GM19238 (cell line): ENCODE data around the gene FRK.
"Not testable (repeated sequence)": the region's sequence is repeated elsewhere in the genome, so short reads cannot be mapped to it uniquely, and the experiment has no call there.

Source experiments
- DNase-seq: peaks from one replicate; pipeline ENCODE4 v3.0.0; 2011; ENCODE audit warnings: low spot score; ENCODE audit not compliant: insufficient read length

The FRK gene

DNA sequence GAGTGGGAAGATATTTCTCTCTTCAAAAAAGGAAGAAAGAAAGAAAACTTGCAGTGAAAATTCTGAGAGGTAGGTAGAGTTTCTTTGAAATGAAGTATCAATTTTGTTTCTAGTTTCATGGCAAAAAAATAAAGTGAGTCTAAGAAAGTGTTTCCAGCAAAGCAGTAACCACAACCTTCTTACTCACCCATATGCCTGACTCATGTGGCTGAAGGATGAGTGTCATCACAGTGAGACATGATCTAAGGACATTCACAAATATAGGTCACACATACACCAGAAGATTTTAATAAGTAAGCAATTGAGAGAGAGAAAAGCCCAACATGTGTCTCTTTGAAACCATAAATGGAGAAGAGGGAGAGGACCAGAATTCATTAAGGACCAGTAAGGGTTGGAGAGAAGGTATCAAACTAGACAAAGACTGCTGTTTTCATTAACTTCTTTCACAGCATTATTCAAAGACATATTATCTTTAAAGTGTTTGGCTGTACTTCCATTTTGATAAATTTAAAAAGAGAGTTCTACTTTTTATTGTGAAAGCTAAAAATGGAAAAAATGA, 169.5 kb downstream of the FRK start:
- peak; percentile 23 for DNase-seq

DNA sequence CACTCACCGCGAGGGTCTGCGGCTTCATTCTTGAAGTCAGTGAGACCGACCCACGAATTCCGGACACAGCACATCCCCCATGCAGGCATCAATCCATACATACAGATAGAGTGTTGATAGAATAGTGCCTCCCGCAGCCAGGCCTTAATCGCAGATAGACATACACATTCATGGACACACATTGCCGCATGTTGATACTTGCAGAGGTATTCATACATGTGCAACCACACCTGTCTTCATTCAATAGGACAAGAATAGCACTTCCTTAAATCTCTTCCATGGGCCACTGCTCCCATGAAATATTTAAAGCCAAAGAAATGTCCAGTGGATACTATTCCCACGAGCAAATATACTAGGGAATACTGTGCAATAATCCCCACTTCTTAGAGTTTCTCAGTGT, 170.5 kb downstream of the FRK start:
- no peak for DNase-seq

DNA sequence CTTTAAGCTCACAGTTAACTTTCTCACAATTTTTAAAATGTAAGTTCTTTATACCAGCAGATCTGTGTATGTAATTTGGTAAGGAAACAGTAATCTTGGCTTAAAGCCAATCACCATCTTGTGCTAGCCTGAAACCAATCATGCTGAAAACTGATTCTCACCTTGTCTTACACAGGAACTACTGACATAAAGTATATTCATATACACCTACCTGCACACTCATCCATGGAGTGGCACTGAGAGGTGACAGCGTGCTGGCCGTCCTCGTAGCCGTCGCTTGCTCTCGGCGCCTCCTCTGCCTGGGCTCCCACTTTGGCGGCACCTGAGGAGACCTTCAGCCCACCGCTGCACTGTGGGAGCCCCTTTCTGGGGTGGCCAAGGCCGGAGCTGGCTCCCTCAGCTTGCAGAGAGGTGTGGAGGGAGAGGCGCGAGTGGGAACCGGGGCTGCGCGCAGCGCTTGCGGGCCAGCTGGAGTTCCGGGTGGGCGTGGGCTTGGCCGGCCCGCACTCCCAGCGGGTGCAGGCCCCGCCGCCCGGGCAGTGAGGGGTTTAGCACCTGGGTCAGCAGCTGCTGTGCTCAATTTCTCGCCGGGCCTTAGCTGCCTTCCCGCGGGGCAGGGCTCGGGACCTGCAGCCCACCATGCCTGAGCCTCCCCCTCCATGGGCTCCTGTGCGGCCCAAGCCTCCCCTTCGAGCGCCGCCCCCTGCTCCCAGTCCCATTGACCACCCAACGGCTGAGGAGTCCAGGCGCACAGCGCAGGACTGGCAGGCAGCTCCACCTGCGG, 171.8 kb downstream of the FRK start:
- not testable (repeated sequence) for DNase-seq

DNA sequence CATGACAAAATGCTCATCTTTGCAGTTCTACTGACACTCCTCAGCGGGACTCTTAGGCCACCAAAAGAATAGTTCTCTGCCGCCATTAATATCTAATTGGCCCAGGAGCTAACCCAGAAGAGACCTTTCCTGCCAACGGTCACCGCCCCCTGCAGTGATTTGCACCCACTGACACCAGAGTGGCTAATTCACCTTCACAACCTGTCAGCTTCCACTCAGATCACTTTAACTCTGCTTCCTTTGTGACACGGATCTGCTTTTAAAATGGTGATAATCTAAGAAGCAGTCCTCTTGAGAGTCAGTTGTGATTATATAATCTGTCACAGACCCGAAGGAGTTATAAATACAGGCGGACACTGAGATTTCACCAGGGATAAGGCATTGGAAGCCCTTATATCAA, 172.8 kb downstream of the FRK start:
- DNase-seq, result no peak

DNA sequence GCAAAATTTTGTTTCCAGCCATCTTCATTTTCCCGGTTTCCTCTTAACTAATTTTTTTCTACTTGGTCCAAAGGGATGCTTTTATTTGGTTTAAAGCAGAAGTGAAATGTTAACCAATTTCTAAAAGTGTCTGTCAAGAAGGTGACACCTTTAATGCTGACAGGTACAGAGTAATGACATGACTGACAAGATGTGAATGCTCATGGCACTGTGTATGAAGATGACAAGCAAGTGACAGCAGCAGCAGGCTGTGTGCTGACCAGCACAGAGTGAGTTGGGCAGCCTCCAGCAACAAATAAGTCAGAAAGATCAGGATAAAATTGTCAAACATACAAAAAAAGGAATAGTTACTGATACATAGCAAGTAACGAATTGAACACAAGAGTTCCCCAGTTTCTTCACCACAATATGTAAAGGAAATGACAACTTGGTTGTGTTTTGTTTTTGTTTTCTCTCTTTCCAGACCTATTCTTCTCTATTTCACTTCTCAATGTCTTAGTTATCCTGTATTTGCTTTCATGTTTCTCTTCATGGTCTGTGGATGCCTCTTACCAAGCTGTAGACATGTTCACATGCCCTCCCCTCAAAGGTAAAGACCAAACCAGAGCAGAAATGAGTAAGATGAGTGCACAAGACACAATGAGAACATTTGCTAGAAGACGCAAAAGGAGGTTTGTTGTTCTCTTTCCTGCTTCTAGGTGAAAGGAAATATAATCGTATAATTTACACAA, 174.9 kb downstream of the FRK start:
- no peak for DNase-seq

DNA sequence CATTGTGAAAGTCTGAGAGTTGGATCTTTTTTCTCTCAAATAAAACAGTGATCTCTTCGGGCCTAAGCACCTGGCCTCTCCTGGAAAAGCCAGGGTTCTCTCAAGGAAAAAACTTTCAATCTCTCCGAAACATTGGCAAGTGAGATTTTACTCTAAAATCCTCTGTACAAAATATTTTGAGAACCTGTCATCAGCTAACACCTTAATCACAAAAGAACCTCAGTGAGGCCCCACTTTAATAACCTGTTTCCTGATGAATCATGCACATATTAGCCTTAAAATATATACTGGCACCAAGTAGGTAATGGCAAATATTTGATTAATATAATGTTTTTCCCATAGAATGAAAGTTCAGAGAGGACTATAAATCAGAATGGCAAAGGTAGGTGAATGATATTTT, 177.9 kb downstream of the FRK start:
- no peak for DNase-seq

DNA sequence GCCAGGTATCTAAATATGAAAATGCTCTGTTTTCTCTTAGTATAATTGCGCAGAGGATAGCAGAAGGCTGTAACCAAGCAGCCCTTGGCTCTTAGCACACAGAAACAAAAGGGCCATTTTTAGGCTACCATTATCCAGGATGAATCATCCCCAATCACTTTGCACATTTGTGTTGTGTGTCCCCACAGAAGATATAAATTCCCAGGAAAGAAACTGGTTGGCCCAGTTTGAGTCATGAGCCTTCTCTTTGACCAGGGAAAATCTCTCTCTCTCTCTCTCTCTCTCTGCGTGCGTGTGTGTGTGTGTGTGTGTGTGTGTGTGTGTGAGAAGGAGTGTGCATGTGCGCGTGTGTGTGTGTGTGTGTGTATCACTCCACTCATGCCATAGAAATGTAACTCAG, 178.5 kb downstream of the FRK start:
- no peak for DNase-seq
